Astrocyte (in vitro differentiated cells and primary cell): ENCODE data around the gene KCNQ1OT1. TPM values are rescaled to one million over a fixed set of nuclear protein-coding genes. Genes with fewer than 3 reads are reported as not detected.

Experiments used
- DNase-seq: peaks from one replicate; pipeline ENCODE4 v3.0.0-alpha.2; 2010; ENCODE audit warnings: low read depth
- FAIRE-seq: peaks from 2 replicates; lab custom pipeline; 2011; peaks lifted over from hg19 to GRCh38; lab: Jason Lieb, UNC
- H2AFZ ChIP-seq: 2 replicates; pipeline ENCODE4 v1.6.0; 2012; ENCODE audit warnings: low read depth, low read length, inconsistent platforms
- H3K27ac ChIP-seq: 2 replicates; pipeline ENCODE4 v1.5.1; 2011; ENCODE audit warnings: low read depth, low read length, inconsistent platforms
- H3K27me3 ChIP-seq: 2 replicates; pipeline ENCODE4 v1.6.0; 2011; ENCODE audit warnings: low read length, inconsistent platforms; ENCODE audit not compliant: insufficient read depth
- H3K36me3 ChIP-seq: 2 replicates; pipeline ENCODE4 v1.5.1; 2011; ENCODE audit warnings: low read length, inconsistent platforms; ENCODE audit not compliant: insufficient read depth
- H3K4me1 ChIP-seq: 2 replicates; pipeline ENCODE4 v1.5.1; 2011; ENCODE audit warnings: low read length, inconsistent platforms; ENCODE audit not compliant: insufficient read depth
- H3K4me2 ChIP-seq: 2 replicates; pipeline ENCODE4 v1.6.0; 2012; ENCODE audit warnings: low read length, inconsistent platforms
- H3K4me3 ChIP-seq: 2 replicates; pipeline ENCODE4 v1.5.1; 2011; ENCODE audit warnings: low read depth, mild to moderate bottlenecking, low read length, inconsistent platforms; ENCODE audit not compliant: insufficient read depth
- H3K79me2 ChIP-seq: 2 replicates; pipeline ENCODE4 v1.6.0; 2012; ENCODE audit warnings: mild to moderate bottlenecking, low read length, inconsistent platforms; ENCODE audit not compliant: insufficient read depth
- H3K9ac ChIP-seq: 2 replicates; pipeline ENCODE4 v1.6.0; 2012; ENCODE audit warnings: mild to moderate bottlenecking, low read length, inconsistent platforms
- H3K9me3 ChIP-seq: 2 replicates; pipeline ENCODE4 v1.5.1; 2012; ENCODE audit warnings: low read depth, mild to moderate bottlenecking, low read length, inconsistent platforms; ENCODE audit not compliant: insufficient read depth
- H4K20me1 ChIP-seq: 2 replicates; pipeline ENCODE4 v1.6.0; 2012; ENCODE audit warnings: low read length, inconsistent platforms; ENCODE audit not compliant: insufficient read depth
- H3K27ac Mint-ChIP-seq: one replicate; pipeline ENCODE4 v1.8.0; 2021; ENCODE audit warnings: mild to moderate bottlenecking, mixed read lengths; ENCODE audit not compliant: unreplicated experiment
- H3K27me3 Mint-ChIP-seq: one replicate; pipeline ENCODE4 v1.8.0; 2021; ENCODE audit warnings: low read depth, mixed read lengths; ENCODE audit not compliant: unreplicated experiment
- H3K36me3 Mint-ChIP-seq: one replicate; pipeline ENCODE4 v1.8.0; 2021; ENCODE audit warnings: low read depth, mixed read lengths; ENCODE audit not compliant: unreplicated experiment
- H3K4me1 Mint-ChIP-seq: one replicate; pipeline ENCODE4 v1.8.0; 2021; ENCODE audit warnings: low read depth, mixed read lengths; ENCODE audit not compliant: unreplicated experiment
- H3K4me3 Mint-ChIP-seq: one replicate; pipeline ENCODE4 v1.8.0; 2021; ENCODE audit warnings: mild to moderate bottlenecking, moderate library complexity, mixed read lengths; ENCODE audit not compliant: unreplicated experiment
- H3K9me3 Mint-ChIP-seq: one replicate; pipeline ENCODE4 v1.8.0; 2021; ENCODE audit warnings: mild to moderate bottlenecking, mixed read lengths; ENCODE audit not compliant: unreplicated experiment
- CTCF ChIP-seq: IDR thresholded peaks from 2 replicates; pipeline ENCODE4 v1.5.1; 2011; ENCODE audit warnings: low read depth, mild to moderate bottlenecking, inconsistent platforms, low read length, moderate library complexity; ENCODE audit not compliant: insufficient read depth
- EZH2 ChIP-seq: IDR thresholded peaks from 2 replicates; pipeline ENCODE4 v1.6.1; 2012; ENCODE audit warnings: mild to moderate bottlenecking, low read length, inconsistent platforms; ENCODE audit not compliant: insufficient read depth
- total RNA-seq: library from RNA; stranded (reverse); gene quantifications from 2 replicates; pipeline ENCODE4 v1.2.1, GENCODE V29; 2021

The KCNQ1OT1 gene
- total RNA-seq, 1 donor from 2014 or later: 2.5 TPM

GRCh38 chr11:2664791-2665525 lies 34.8 kb downstream of the KCNQ1OT1 start:
- Mint-ChIP-seq H3K9me3 (peaks cover 12% of the 10 kb centered on the region), H3K4me3 (no peak overlapping the region), H3K27me3 (peaks cover 8% of the 10 kb centered on the region), H3K36me3 (peaks cover 21% of the 10 kb centered on the region), H3K27ac (no peak overlapping the region), H3K4me1 (no peaks in the 10 kb centered on the region)
- H3K27ac ChIP-seq: no peak overlapping the region
- H3K9ac ChIP-seq: no peak overlapping the region
- FAIRE-seq (no peak), DNase-seq (no peak)
- H3K4me3 ChIP-seq: no peak overlapping the region
- peaks cover 25% of the 10 kb centered on the region for H3K9me3 ChIP-seq
- peaks cover 7% of the 10 kb centered on the region for H3K79me2 ChIP-seq
- H3K36me3 ChIP-seq: no peaks in the 10 kb centered on the region
- TF ChIP-seq CTCF (no peak), EZH2 (no peak)
- no peak overlapping the region for H2AFZ ChIP-seq
- H3K4me1 ChIP-seq: no peaks in the 10 kb centered on the region
- H3K27me3 ChIP-seq: no peaks in the 10 kb centered on the region
- H3K4me2 ChIP-seq: no peak overlapping the region
- peaks cover 55% of the 10 kb centered on the region for H4K20me1 ChIP-seq

GRCh38 chr11:2664376-2664775 lies 35.4 kb downstream of the KCNQ1OT1 start:
- no peaks in the 10 kb centered on the region for H3K36me3 ChIP-seq
- TF ChIP-seq EZH2 (no peak), CTCF (no peak)
- no peak overlapping the region for H2AFZ ChIP-seq
- no peaks in the 10 kb centered on the region for H3K27me3 ChIP-seq
- H3K9me3 Mint-ChIP-seq: peaks cover 12% of the 10 kb centered on the region
- H3K27ac Mint-ChIP-seq: no peak overlapping the region
- H3K36me3 Mint-ChIP-seq: peaks cover 21% of the 10 kb centered on the region
- H3K27ac ChIP-seq: no peak overlapping the region
- no peak overlapping the region for H3K4me3 ChIP-seq
- H3K4me2 ChIP-seq: no peak overlapping the region
- H3K9me3 ChIP-seq: peaks cover 25% of the 10 kb centered on the region
- H3K9ac ChIP-seq: no peak overlapping the region
- H3K4me3 Mint-ChIP-seq: no peak overlapping the region
- FAIRE-seq (no peak), DNase-seq (no peak)
- H3K4me1 ChIP-seq: no peaks in the 10 kb centered on the region
- peaks cover 7% of the 10 kb centered on the region for H3K79me2 ChIP-seq
- H3K4me1 Mint-ChIP-seq: no peaks in the 10 kb centered on the region
- peaks cover 49% of the 10 kb centered on the region for H4K20me1 ChIP-seq
- peaks cover 8% of the 10 kb centered on the region for H3K27me3 Mint-ChIP-seq

GRCh38 chr11:2663915-2664314 lies 35.9 kb downstream of the KCNQ1OT1 start:
- Mint-ChIP-seq H3K4me1 (peaks cover under 1% of the 10 kb centered on the region), H3K9me3 (peaks cover 12% of the 10 kb centered on the region), H3K27me3 (peaks cover 8% of the 10 kb centered on the region), H3K36me3 (peaks cover 21% of the 10 kb centered on the region), H3K27ac (no peak overlapping the region), H3K4me3 (no peak overlapping the region)
- H3K36me3 ChIP-seq: no peaks in the 10 kb centered on the region
- no peak overlapping the region for H3K4me3 ChIP-seq
- H3K4me1 ChIP-seq: no peaks in the 10 kb centered on the region
- H3K27ac ChIP-seq: no peak overlapping the region
- H3K4me2 ChIP-seq: no peak overlapping the region
- no peak overlapping the region for H2AFZ ChIP-seq
- FAIRE-seq: no peak
- peaks cover 44% of the 10 kb centered on the region for H4K20me1 ChIP-seq
- peaks cover 26% of the 10 kb centered on the region for H3K9me3 ChIP-seq
- TF ChIP-seq CTCF (no peak), EZH2 (no peak)
- DNase-seq: no peak
- no peak overlapping the region for H3K9ac ChIP-seq
- H3K27me3 ChIP-seq: no peaks in the 10 kb centered on the region
- H3K79me2 ChIP-seq: peaks cover 7% of the 10 kb centered on the region
